Neural cell (in vitro differentiated cells): ENCODE data around the gene CERS1.

Experiments
- CTCF ChIP-seq: fragments of 450-650 bp; IDR thresholded peaks from 2 replicates; pipeline ENCODE4 v1.5.1; 2014; ENCODE audit warnings: antibody characterized with exemption, mild to moderate bottlenecking, moderate library complexity; ENCODE audit not compliant: poor library complexity, severe bottlenecking
- EP300 ChIP-seq: fragments of 450-650 bp; conservative IDR thresholded peaks from 2 replicates; pipeline ENCODE4 v1.6.1; 2014; ENCODE audit warnings: antibody characterized with exemption, mild to moderate bottlenecking, moderate library complexity; ENCODE audit not compliant: poor library complexity, severe bottlenecking
- EZH2 ChIP-seq: fragments of 200-600, 300-800 bp; shearing (Covaris generic), sonication (generic); IDR thresholded peaks from 2 replicates; pipeline ENCODE4 v1.6.1; 2014; ENCODE audit warnings: antibody characterized with exemption, low read length, borderline replicate concordance, mild to moderate bottlenecking; ENCODE audit not compliant: insufficient read depth, poor library complexity, severe bottlenecking
- MXI1 ChIP-seq: fragments of 450-650 bp; conservative IDR thresholded peaks from 2 replicates; pipeline ENCODE4 v1.6.1; 2014; ENCODE audit warnings: antibody characterized with exemption, mild to moderate bottlenecking; ENCODE audit not compliant: poor library complexity, severe bottlenecking
- POLR2AphosphoS5 ChIP-seq: IDR thresholded peaks from 2 replicates; pipeline ENCODE4 v1.6.1; 2012
- RAD21 ChIP-seq: fragments of 450-650 bp; conservative IDR thresholded peaks from 2 replicates; pipeline ENCODE4 v1.6.1; 2014; ENCODE audit warnings: antibody characterized with exemption, mild to moderate bottlenecking, moderate library complexity
- REST ChIP-seq: IDR thresholded peaks from 2 replicates; pipeline ENCODE4 v1.6.1; 2012; ENCODE audit warnings: borderline replicate concordance
- SMC3 ChIP-seq: fragments of 450-650 bp; conservative IDR thresholded peaks from 2 replicates; pipeline ENCODE4 v1.6.1; 2014; ENCODE audit warnings: antibody characterized with exemption, mild to moderate bottlenecking, moderate library complexity; ENCODE audit not compliant: poor library complexity
- TAF1 ChIP-seq: IDR thresholded peaks from 2 replicates; pipeline ENCODE4 v1.6.1; 2012; ENCODE audit warnings: low read depth

GRCh38 chr19:18910010-18910409, 14.1 kb upstream of the CERS1 start:
- no peak for TF ChIP-seq TAF1
- TF ChIP-seq CTCF: no peak
- no peak for TF ChIP-seq EZH2
- TF ChIP-seq POLR2AphosphoS5: no peak
- TF ChIP-seq REST: no peak
- no peak for TF ChIP-seq MXI1
- no peak for TF ChIP-seq EP300
- TF ChIP-seq RAD21: no peak
- no peak for TF ChIP-seq SMC3
